CD14-positive monocyte (primary cell): ENCODE results near the gene ABCG2. TPM values are rescaled to one million over a fixed set of nuclear protein-coding genes. Genes with fewer than 3 reads are reported as not detected.

Experiments
- DNase-seq, 3 donors: peaks; one replicate each; pipeline ENCODE4 v3.0.0-alpha.2; 2011 to 2022
- H2AFZ ChIP-seq: 2 replicates; pipeline ENCODE4 v1.6.0; 2012; ENCODE audit warnings: mild to moderate bottlenecking, low read depth, low read length, inconsistent platforms; ENCODE audit not compliant: insufficient read depth, poor library complexity, severe bottlenecking
- H3K27ac ChIP-seq, 2 donors: 1 replicate in 1 of 2; 2 replicates in 1 of 2; pipeline ENCODE4 v1.5.1; 2012 to 2013; ENCODE audit warnings: low read length in 2 of 2, control low read depth in 1 of 2, inconsistent platforms in 1 of 2, low read depth in 1 of 2, mild to moderate bottlenecking in 1 of 2
- H3K27me3 ChIP-seq, 2 donors: one replicate each; pipeline versions ENCODE4 v1.6.0 to v1.6.1; 2011 to 2013; ENCODE audit warnings: low read length in 2 of 2; ENCODE audit not compliant: control insufficient read depth in 2 of 2, insufficient read depth in 2 of 2
- H3K36me3 ChIP-seq, 2 donors: replicated peaks in 1 of 2; 1 replicate in 1 of 2; 2 replicates in 1 of 2; pipeline versions ENCODE4 v1.5.1 to v1.6.1; 2012 to 2013; ENCODE audit warnings: low read length in 2 of 2, control low read depth in 1 of 2, inconsistent platforms in 1 of 2, mild to moderate bottlenecking in 1 of 2; ENCODE audit not compliant: insufficient read depth in 2 of 2, control insufficient read depth in 1 of 2
- H3K4me1 ChIP-seq, 2 donors: 1 replicate in 1 of 2; 2 replicates in 1 of 2; pipeline versions ENCODE4 v1.5.1 to v1.6.1; 2012 to 2013; ENCODE audit warnings: low read length in 2 of 2, control low read depth in 1 of 2, inconsistent platforms in 1 of 2, mild to moderate bottlenecking in 1 of 2, moderate library complexity in 1 of 2; ENCODE audit not compliant: insufficient read depth in 2 of 2, control insufficient read depth in 1 of 2
- H3K4me2 ChIP-seq: replicated peaks from 2 replicates; pipeline ENCODE3; 2012; ENCODE audit warnings: low read length, moderate library complexity, mild to moderate bottlenecking; ENCODE audit not compliant: poor library complexity, severe bottlenecking; ENCODE audit errors: extremely low read depth
- H3K4me3 ChIP-seq, 3 experiments: fragments of 200-600 bp in 1 of 3; sonication (generic) in 1 of 3; replicated peaks in 1 of 3; 1 replicate in 2 of 3; 2 replicates in 1 of 3; pipeline ENCODE4 v1.5.1; 2011 to 2013; ENCODE audit warnings: low read length in 3 of 3, mild to moderate bottlenecking in 3 of 3, control low read depth in 2 of 3, low read depth in 2 of 3, inconsistent platforms in 1 of 3, moderate library complexity in 1 of 3
- H3K79me2 ChIP-seq: 2 replicates; pipeline ENCODE4 v1.6.0; 2012; ENCODE audit warnings: mild to moderate bottlenecking, control low read depth, inconsistent platforms, low read length, moderate library complexity; ENCODE audit not compliant: insufficient read depth
- H3K9ac ChIP-seq: 2 replicates; pipeline ENCODE4 v1.6.0; 2017; ENCODE audit warnings: low read length, mild to moderate bottlenecking; ENCODE audit not compliant: insufficient read depth, poor library complexity, severe bottlenecking
- H3K9me3 ChIP-seq, 2 donors: replicated peaks in 1 of 2; 1 replicate in 1 of 2; 2 replicates in 1 of 2; pipeline versions ENCODE4 v1.5.1 to v1.6.1; 2012 to 2013; ENCODE audit warnings: low read length in 2 of 2, control low read depth in 1 of 2; ENCODE audit not compliant: control insufficient read depth in 1 of 2, insufficient read depth in 1 of 2
- H4K20me1 ChIP-seq: 2 replicates; pipeline ENCODE4 v1.6.0; 2012; ENCODE audit warnings: mild to moderate bottlenecking, low read length, control low read depth, moderate library complexity; ENCODE audit not compliant: insufficient read depth
- H3K27ac Mint-ChIP-seq, 7 donors: one replicate each; pipeline ENCODE4 v1.8.0; 2020; ENCODE audit warnings: mild to moderate bottlenecking in 7 of 7, mixed read lengths in 7 of 7, moderate library complexity in 6 of 7, inconsistent platforms in 2 of 7
- H3K27me3 Mint-ChIP-seq, 3 donors: one replicate each; pipeline ENCODE4 v1.8.0; 2021 to 2022; ENCODE audit warnings: low read depth in 3 of 3, mild to moderate bottlenecking in 3 of 3, mixed read lengths in 3 of 3, moderate library complexity in 3 of 3, inconsistent platforms in 1 of 3
- H3K36me3 Mint-ChIP-seq, 2 donors: one replicate each; pipeline ENCODE4 v1.8.0; 2020; ENCODE audit warnings: mixed read lengths in 2 of 2, inconsistent platforms in 1 of 2, mild to moderate bottlenecking in 1 of 2
- H3K4me1 Mint-ChIP-seq: one replicate; pipeline ENCODE4 v1.8.0; 2020; ENCODE audit warnings: mild to moderate bottlenecking, mixed read lengths
- H3K4me3 Mint-ChIP-seq, 2 donors: one replicate each; pipeline ENCODE4 v1.8.0; 2020; ENCODE audit warnings: mild to moderate bottlenecking in 2 of 2, mixed read lengths in 2 of 2, moderate library complexity in 1 of 2
- H3K9me3 Mint-ChIP-seq, 7 donors: one replicate each; pipeline ENCODE4 v1.8.0; 2020 to 2022; ENCODE audit warnings: mixed read lengths in 7 of 7, mild to moderate bottlenecking in 6 of 7, moderate library complexity in 6 of 7, inconsistent platforms in 2 of 7
- WGBS: methylation state at CpG from one replicate; pipeline ENCODE4 v1.1.5; 2013; ENCODE audit warnings: missing lambda C conversion rate; ENCODE audit not compliant: insufficient coverage; 5-methylcytosine and 5-hydroxymethylcytosine counted together
- intact Hi-C, 2 donors: fragments of 100-400 bp; cut with micrococcal nuclease; formaldehyde crosslinking; loops; one replicate each; pipeline versions ENCODE4 v1.15.0 to v1.15.1; 2023
- polyA plus RNA-seq, 3 donors: library from polyadenylated mRNA; depleted of rRNA in 1 of 3; unstranded in 2 of 3; stranded (reverse) in 1 of 3; fragments of 300-500 nt in 2 of 3; fragments of >200 nt in 1 of 3; fragmentation: Illumina TruSeq in 2 of 3; gene quantifications; 1 replicate in 2 of 3; 2 replicates in 1 of 3; pipeline ENCODE4 v1.2.3, GENCODE V29; 2012 to 2021
- TF ChIP-seq, protein P1 (sequence below): fragments of 200-600 bp; IDR thresholded peaks from one replicate; pipeline ENCODE4 v1.8.0; 2022; ENCODE audit warnings: antibody characterized with exemption, mild to moderate bottlenecking

Gene ABCG2
- polyA plus RNA-seq, 3 donors: not detected

DNA sequence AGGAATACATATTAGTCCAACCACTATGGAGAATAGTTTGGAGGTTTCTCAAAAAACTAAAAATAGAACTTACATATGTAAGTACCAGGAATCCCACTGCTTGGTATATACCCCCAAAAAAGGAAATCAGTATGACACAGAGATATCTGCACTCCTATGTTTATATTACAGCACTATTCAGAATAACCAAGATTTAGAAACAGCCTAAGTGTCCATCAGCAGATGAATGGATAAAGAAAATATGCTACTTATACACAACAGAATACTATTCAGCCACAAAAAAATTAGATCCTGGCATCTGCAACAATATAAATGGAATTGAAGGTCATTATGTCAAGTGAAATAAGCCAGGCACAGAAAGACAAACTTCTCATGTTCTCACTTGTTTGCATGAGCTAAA lies 27.5 kb upstream of the ABCG2 start:
- Histone ChIP-seq H3K9me3 (no peaks in the 10 kb centered on the region), H3K79me2 (no peaks in the 10 kb centered on the region), H2AFZ (no peak overlapping the region), H3K27ac (no peak overlapping the region), H3K36me3 (no peaks in the 10 kb centered on the region), H3K4me3 (no peak overlapping the region), H3K4me1 (no peaks in the 10 kb centered on the region), H4K20me1 (no peaks in the 10 kb centered on the region), H3K9ac (no peak overlapping the region), H3K27me3 (no peaks in the 10 kb centered on the region), H3K4me2 (no peak overlapping the region)
- H3K4me3 Mint-ChIP-seq: no peak overlapping the region
- H3K4me1 Mint-ChIP-seq: peaks cover 3% of the 10 kb centered on the region
- TF ChIP-seq, protein P1, sequence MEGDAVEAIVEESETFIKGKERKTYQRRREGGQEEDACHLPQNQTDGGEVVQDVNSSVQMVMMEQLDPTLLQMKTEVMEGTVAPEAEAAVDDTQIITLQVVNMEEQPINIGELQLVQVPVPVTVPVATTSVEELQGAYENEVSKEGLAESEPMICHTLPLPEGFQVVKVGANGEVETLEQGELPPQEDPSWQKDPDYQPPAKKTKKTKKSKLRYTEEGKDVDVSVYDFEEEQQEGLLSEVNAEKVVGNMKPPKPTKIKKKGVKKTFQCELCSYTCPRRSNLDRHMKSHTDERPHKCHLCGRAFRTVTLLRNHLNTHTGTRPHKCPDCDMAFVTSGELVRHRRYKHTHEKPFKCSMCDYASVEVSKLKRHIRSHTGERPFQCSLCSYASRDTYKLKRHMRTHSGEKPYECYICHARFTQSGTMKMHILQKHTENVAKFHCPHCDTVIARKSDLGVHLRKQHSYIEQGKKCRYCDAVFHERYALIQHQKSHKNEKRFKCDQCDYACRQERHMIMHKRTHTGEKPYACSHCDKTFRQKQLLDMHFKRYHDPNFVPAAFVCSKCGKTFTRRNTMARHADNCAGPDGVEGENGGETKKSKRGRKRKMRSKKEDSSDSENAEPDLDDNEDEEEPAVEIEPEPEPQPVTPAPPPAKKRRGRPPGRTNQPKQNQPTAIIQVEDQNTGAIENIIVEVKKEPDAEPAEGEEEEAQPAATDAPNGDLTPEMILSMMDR: no peak
- H3K27me3 Mint-ChIP-seq: peaks cover 1 to 2% (median 2%) of the 10 kb centered on the region in 3 donors
- intact Hi-C loops: no loop called here
- H3K9me3 Mint-ChIP-seq: peaks cover 0 to 5% (median 2%) of the 10 kb centered on the region in 7 donors
- H3K27ac Mint-ChIP-seq: no peak overlapping the region
- no peak for DNase-seq
- H3K36me3 Mint-ChIP-seq: no peaks in the 10 kb centered on the region

DNA sequence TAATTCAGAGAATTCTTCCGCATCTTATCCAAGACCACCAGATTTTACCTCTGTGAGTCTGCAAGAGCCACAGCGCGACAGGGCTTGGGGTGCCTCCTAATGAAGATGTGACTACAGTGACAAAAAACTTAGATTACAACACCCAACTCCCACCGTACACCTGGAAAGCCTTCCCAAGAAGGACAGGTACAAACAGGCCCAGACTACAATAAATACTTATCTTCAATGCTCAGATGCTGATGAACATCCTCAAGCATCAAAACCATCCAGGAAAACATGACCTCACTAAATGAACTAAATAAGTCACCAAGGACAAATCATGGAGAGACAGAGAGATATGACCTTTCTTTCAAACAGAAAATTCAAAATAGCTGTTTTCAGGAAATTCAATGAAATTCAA lies 20.8 kb upstream of the ABCG2 start:
- TF ChIP-seq, protein P1: no peak
- H3K27me3 Mint-ChIP-seq: peaks cover 0 to 2% (median 1%) of the 10 kb centered on the region in 3 donors
- H3K9me3 ChIP-seq: no peaks in the 10 kb centered on the region
- H3K27ac ChIP-seq: no peak overlapping the region
- H3K4me1 ChIP-seq: peaks cover 17 to 18% of the 10 kb centered on the region in 2 donors
- no peak overlapping the region for H3K4me3 ChIP-seq
- no peak for DNase-seq
- H3K27ac Mint-ChIP-seq: peak overlapping the region in 1 of 7 donors; percentile 82
- WGBS: 96% methylated on average over 3 of the region's 4 CpGs
- no peaks in the 10 kb centered on the region for H4K20me1 ChIP-seq
- H3K36me3 ChIP-seq: no peaks in the 10 kb centered on the region
- peaks cover 0 to 9% of the 10 kb centered on the region in 2 donors for H3K36me3 Mint-ChIP-seq
- no peak overlapping the region for H3K9ac ChIP-seq
- peaks cover 21% of the 10 kb centered on the region for H3K4me1 Mint-ChIP-seq
- peaks cover 0 to 7% (median 5%) of the 10 kb centered on the region in 7 donors for H3K9me3 Mint-ChIP-seq
- no peaks in the 10 kb centered on the region for H3K79me2 ChIP-seq
- no peaks in the 10 kb centered on the region for H3K27me3 ChIP-seq
- H3K4me3 Mint-ChIP-seq: no peak overlapping the region
- no peak overlapping the region for H2AFZ ChIP-seq
- H3K4me2 ChIP-seq: no peak overlapping the region
- intact Hi-C loops: no loop called here
